VCaP (cell line): ENCODE results near the gene SELENOH.
A peak's percentile ranks its signal among the peaks of the same experiment; 100 is the strongest.

ENCODE experiments used
- H3K27ac ChIP-seq: fragments of 450-650 bp; 2 replicates; pipeline ENCODE4 v1.5.1; 2017
- TF ChIP-seq, protein P1 (sequence below): fragments of 450-650 bp; conservative IDR thresholded peaks from 2 replicates; pipeline ENCODE4 v1.5.1; 2017; ENCODE audit warnings: mild to moderate bottlenecking, moderate library complexity

SELENOH gene

GRCh38 chr11:57764021-57764420, 22.7 kb downstream of the SELENOH start:
- H3K27ac ChIP-seq, result peak overlapping the region; percentile 94

DNA sequence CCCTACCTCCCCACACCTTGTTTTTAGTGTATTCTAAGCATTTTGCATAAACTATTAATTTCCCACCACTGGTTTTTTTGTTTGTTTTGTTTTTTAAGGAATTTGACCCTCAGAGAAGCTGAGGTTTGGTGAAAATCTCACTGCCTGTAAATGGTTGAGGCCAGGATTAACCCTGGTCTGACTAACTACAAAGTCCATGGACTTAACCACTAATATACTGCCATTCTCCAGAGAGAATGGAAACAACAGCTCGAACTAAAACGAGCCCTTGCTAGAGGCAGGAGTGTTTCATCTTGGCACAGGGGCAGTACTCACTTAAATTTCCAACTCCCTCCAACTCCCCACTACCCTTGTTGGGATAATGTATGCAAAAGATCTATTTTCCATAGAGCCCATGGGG, 23.3 kb downstream of the SELENOH start:
- TF ChIP-seq, protein P1, sequence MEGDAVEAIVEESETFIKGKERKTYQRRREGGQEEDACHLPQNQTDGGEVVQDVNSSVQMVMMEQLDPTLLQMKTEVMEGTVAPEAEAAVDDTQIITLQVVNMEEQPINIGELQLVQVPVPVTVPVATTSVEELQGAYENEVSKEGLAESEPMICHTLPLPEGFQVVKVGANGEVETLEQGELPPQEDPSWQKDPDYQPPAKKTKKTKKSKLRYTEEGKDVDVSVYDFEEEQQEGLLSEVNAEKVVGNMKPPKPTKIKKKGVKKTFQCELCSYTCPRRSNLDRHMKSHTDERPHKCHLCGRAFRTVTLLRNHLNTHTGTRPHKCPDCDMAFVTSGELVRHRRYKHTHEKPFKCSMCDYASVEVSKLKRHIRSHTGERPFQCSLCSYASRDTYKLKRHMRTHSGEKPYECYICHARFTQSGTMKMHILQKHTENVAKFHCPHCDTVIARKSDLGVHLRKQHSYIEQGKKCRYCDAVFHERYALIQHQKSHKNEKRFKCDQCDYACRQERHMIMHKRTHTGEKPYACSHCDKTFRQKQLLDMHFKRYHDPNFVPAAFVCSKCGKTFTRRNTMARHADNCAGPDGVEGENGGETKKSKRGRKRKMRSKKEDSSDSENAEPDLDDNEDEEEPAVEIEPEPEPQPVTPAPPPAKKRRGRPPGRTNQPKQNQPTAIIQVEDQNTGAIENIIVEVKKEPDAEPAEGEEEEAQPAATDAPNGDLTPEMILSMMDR, result no peak
- peak overlapping the region; percentile 94 for H3K27ac ChIP-seq

More at GRCh38 chr11:57764021-57764420, 22.7 kb downstream of the SELENOH start:
- TF ChIP-seq, protein P1, result no peak

GRCh38 chr11:57764972-57765371, 23.7 kb downstream of the SELENOH start:
- peak overlapping the region; percentile 94 for H3K27ac ChIP-seq
- TF ChIP-seq, protein P1, result no peak

DNA sequence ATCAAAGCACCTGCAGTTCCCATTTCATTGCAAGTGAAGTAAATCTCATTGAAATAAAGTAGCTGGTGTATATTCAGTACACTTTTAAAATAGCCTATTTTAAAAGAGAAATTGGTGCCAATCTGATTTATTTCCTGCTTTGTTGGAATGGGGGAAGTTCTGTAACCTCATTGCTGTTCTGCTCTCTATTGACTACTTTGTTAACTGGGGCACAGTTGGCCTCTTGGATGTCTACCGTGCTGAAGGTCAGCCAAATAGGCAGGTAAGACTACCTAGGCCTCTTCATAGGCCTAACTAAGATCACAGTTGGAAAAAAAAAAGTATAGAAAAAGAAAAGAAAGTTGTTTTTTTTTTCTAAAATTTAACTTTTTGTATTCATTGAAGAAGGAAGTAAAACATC, 29.5 kb downstream of the SELENOH start:
- H3K27ac ChIP-seq, result no peak overlapping the region
- TF ChIP-seq, protein P1, result no peak

DNA sequence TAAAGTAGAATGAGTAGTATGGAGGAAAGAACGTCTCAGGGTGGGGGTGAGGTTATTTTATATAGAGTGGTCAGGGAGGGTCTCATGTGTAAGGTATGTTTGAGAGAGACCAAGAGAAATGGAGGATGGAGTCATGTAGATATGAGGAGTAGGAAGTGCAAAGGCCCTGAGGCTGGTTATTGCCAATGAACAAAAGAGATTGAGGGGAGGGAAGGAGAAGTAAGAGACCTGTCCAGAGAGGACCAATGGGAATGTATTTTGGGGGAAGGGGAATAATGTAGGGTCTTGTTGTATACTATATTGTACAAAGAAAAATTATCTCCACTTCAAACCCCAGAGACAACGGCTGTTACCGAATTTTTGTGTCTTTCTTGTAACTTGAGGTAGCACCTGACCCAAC, 30.1 kb downstream of the SELENOH start:
- no peak overlapping the region; the same call in 1 of the 2 replicates for H3K27ac ChIP-seq
- TF ChIP-seq, protein P1, result no peak

DNA sequence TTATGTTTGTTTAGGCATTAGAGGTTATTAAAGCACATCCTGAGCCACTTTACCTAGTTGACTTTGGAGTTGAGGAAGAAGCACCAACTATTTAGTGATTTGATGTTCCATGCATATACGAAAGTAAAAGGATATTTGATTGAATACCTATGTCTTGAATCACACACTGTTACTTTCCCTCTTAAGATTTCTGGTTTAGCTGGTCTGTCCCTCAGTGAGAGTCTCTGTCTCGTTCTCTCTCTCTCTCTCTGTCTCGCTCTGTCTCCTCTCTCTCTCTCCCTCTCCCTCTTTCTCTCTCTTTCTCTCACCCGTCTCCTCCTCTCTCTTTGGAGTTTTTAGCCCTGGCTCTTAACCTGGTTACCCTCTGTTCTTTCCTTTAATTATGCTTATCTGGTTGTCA, 31.3 kb downstream of the SELENOH start:
- TF ChIP-seq, protein P1, result no peak
- peak overlapping the region; percentile 34 for H3K27ac ChIP-seq

DNA sequence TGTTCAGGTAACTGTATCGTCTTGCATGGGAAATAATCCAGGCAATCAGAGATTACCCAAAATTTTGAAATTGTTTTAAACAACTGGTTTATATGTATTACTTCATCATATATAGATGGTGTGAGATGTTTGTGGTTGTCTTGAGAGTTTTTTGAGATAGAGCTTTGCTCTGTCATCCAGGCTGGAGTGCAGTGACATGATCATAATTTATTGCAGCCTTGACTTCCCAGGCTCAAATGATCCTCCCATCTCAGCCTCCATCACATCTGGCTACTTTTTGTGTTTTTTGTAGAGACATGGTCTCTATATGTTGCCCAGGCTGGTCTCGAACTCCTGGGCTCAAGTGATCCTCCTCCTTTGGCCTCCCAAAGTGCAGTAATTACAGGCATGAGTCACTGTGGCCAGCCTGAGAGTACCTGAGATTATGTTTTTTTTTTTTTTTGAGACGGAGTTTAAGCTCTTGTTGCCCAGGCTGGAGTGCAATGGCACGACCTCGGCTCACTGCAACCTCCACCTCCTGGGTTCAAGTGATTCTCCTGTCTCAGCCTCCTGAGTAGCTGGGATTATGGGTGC, 31.8 kb downstream of the SELENOH start:
- no peak overlapping the region for H3K27ac ChIP-seq
- TF ChIP-seq, protein P1, result no peak
